Trophoblast cell (in vitro differentiated cells and primary cell): Measurements from ENCODE around the gene CORO2A.

Experiments used
- DNase-seq, 2 donors: peaks; one replicate each; pipeline ENCODE4 v3.0.0-alpha.2; 2016
- H2AFZ ChIP-seq: 2 replicates; pipeline ENCODE4 v1.6.1; 2013; ENCODE audit warnings: low read length, moderate library complexity, mild to moderate bottlenecking; ENCODE audit not compliant: insufficient read depth, poor library complexity
- H2AK5ac ChIP-seq: 2 replicates; pipeline ENCODE4 v1.6.1; 2013; ENCODE audit warnings: mild to moderate bottlenecking, low read length
- H2BK120ac ChIP-seq: 2 replicates; pipeline ENCODE4 v1.6.1; 2013; ENCODE audit warnings: low read length, mild to moderate bottlenecking, moderate library complexity; ENCODE audit not compliant: insufficient read depth, poor library complexity
- H2BK12ac ChIP-seq: 2 replicates; pipeline ENCODE4 v1.6.1; 2013; ENCODE audit warnings: mild to moderate bottlenecking, low read length, moderate library complexity
- H2BK5ac ChIP-seq: 2 replicates; pipeline ENCODE4 v1.6.1; 2013; ENCODE audit warnings: low read length, low read depth, moderate library complexity, mild to moderate bottlenecking; ENCODE audit not compliant: poor library complexity
- H3K14ac ChIP-seq: 2 replicates; pipeline ENCODE4 v1.6.1; 2013; ENCODE audit warnings: mild to moderate bottlenecking, low read length
- H3K18ac ChIP-seq: 2 replicates; pipeline ENCODE4 v1.6.1; 2013; ENCODE audit warnings: mild to moderate bottlenecking, low read length
- H3K23ac ChIP-seq: 2 replicates; pipeline ENCODE4 v1.6.1; 2013; ENCODE audit warnings: low read length
- H3K27ac ChIP-seq: 2 replicates; pipeline ENCODE4 v1.5.1; 2013; ENCODE audit warnings: low read depth, mild to moderate bottlenecking, inconsistent platforms, low read length, moderate library complexity
- H3K27me3 ChIP-seq: 2 replicates; pipeline ENCODE4 v1.6.1; 2013; ENCODE audit warnings: inconsistent platforms, mild to moderate bottlenecking, low read length, moderate library complexity; ENCODE audit not compliant: insufficient read depth
- H3K36me3 ChIP-seq, 2 experiments: 1 replicate in 1 of 2; 2 replicates in 1 of 2; pipeline ENCODE4 v1.6.1; 2013; ENCODE audit warnings: low read length in 2 of 2, mild to moderate bottlenecking in 2 of 2, moderate library complexity in 1 of 2; ENCODE audit not compliant: insufficient read depth in 2 of 2, control insufficient read depth in 1 of 2
- H3K4ac ChIP-seq: 2 replicates; pipeline ENCODE4 v1.6.1; 2013; ENCODE audit warnings: low read depth, mild to moderate bottlenecking, low read length, moderate library complexity
- H3K4me1 ChIP-seq, 2 experiments: 1 replicate in 1 of 2; 2 replicates in 1 of 2; pipeline ENCODE4 v1.6.1; 2013; ENCODE audit warnings: low read length in 2 of 2, mild to moderate bottlenecking in 2 of 2, moderate library complexity in 1 of 2; ENCODE audit not compliant: insufficient read depth in 2 of 2, control insufficient read depth in 1 of 2
- H3K4me2 ChIP-seq: 2 replicates; pipeline ENCODE4 v1.6.1; 2013; ENCODE audit warnings: inconsistent platforms, mild to moderate bottlenecking, low read length, moderate library complexity
- H3K4me3 ChIP-seq: 2 replicates; pipeline ENCODE4 v1.5.1; 2013; ENCODE audit warnings: mild to moderate bottlenecking, low read depth, low read length, inconsistent platforms
- H3K79me1 ChIP-seq: one replicate; pipeline ENCODE4 v1.6.1; 2013; ENCODE audit warnings: low read length
- H3K79me2 ChIP-seq: 2 replicates; pipeline ENCODE4 v1.6.1; 2013; ENCODE audit warnings: low read length, mild to moderate bottlenecking; ENCODE audit not compliant: control insufficient read depth, insufficient read depth, poor library complexity
- H3K9ac ChIP-seq: 2 replicates; pipeline ENCODE4 v1.6.1; 2013; ENCODE audit warnings: mild to moderate bottlenecking, low read length
- H3K9me3 ChIP-seq: 2 replicates; pipeline ENCODE4 v1.6.1; 2013; ENCODE audit warnings: low read depth, mild to moderate bottlenecking, control low read depth, inconsistent platforms, low read length; ENCODE audit not compliant: insufficient read depth
- H4K12ac ChIP-seq: 2 replicates; pipeline ENCODE4 v1.6.1; 2013; ENCODE audit warnings: low read depth, mild to moderate bottlenecking, low read length, moderate library complexity
- H4K8ac ChIP-seq: 2 replicates; pipeline ENCODE4 v1.6.1; 2013; ENCODE audit warnings: low read depth, mild to moderate bottlenecking, low read length, moderate library complexity
- H4K91ac ChIP-seq: one replicate; pipeline ENCODE4 v1.6.1; 2013; ENCODE audit warnings: low read depth, mild to moderate bottlenecking, low read length, moderate library complexity
- WGBS: extraction: QIAGEN DNeasy Blood & Tissue Kit; methylation state at CpG from one replicate; pipeline ENCODE4 v1.1.7; 2013; ENCODE audit warnings: missing lambda C conversion rate; ENCODE audit not compliant: insufficient read length, insufficient coverage; ENCODE audit errors: extremely low coverage; 5-methylcytosine and 5-hydroxymethylcytosine counted together

CORO2A gene

GRCh38 chr9:98159301-98159700 is 33.1 kb downstream of the CORO2A start:
- no peak overlapping the region for H3K9ac ChIP-seq
- H3K14ac ChIP-seq, result no peak overlapping the region
- no peak overlapping the region for H2BK120ac ChIP-seq
- no peak overlapping the region for H3K27ac ChIP-seq
- H2AFZ ChIP-seq, result no peak overlapping the region
- H3K4ac ChIP-seq, result peak overlapping the region; percentile 55
- no peak overlapping the region for H2AK5ac ChIP-seq
- H2BK5ac ChIP-seq, result no peak overlapping the region
- H3K4me3 ChIP-seq, result no peak overlapping the region
- peaks cover 5 to 18% of the 10 kb centered on the region in 2 experiments for H3K36me3 ChIP-seq
- no peak overlapping the region for H4K8ac ChIP-seq
- DNase-seq, result peak; percentile 73 to 91
- H2BK12ac ChIP-seq, result peak overlapping the region; percentile 25
- H3K18ac ChIP-seq, result peak overlapping the region; percentile 42
- no peaks in the 10 kb centered on the region for H3K27me3 ChIP-seq
- H3K4me2 ChIP-seq, result no peak overlapping the region
- peaks cover 2% of the 10 kb centered on the region for H3K79me2 ChIP-seq
- no CpG with 5 or more reads among the region's 5 CpGs for WGBS
- H3K9me3 ChIP-seq, result no peaks in the 10 kb centered on the region
- H3K4me1 ChIP-seq, result peaks cover 3 to 5% of the 10 kb centered on the region in 2 experiments
- H3K79me1 ChIP-seq, result no peaks in the 10 kb centered on the region
- H4K12ac ChIP-seq, result no peak overlapping the region
- H3K23ac ChIP-seq, result no peak overlapping the region
- H4K91ac ChIP-seq, result no peak overlapping the region

- Histone ChIP-seq H3K18ac (no peak overlapping the region), H2AFZ (no peak overlapping the region), H3K9ac (no peak overlapping the region), H2BK5ac (no peak overlapping the region), H4K8ac (no peak overlapping the region), H2AK5ac (no peak overlapping the region), H3K4me3 (no peak overlapping the region), H2BK12ac (no peak overlapping the region), H3K4ac (no peak overlapping the region), H3K4me1 (peaks cover 3 to 5% of the 10 kb centered on the region in 2 experiments), H3K27ac (no peak overlapping the region), H3K36me3 (peaks cover 5 to 21% of the 10 kb centered on the region in 2 experiments), H3K27me3 (no peaks in the 10 kb centered on the region), H4K12ac (no peak overlapping the region), H3K79me2 (peaks cover 2% of the 10 kb centered on the region), H4K91ac (no peak overlapping the region), H3K14ac (no peak overlapping the region), H3K9me3 (no peaks in the 10 kb centered on the region), H3K23ac (no peak overlapping the region), H3K79me1 (no peaks in the 10 kb centered on the region), H2BK120ac (no peak overlapping the region), H3K4me2 (no peak overlapping the region)
- WGBS, result no CpG with 5 or more reads among the region's 4 CpGs
- no peak for DNase-seq
These were observed 34.2 kb downstream of the CORO2A start for GRCh38 chr9:98158071-98158831.

- Histone ChIP-seq H3K27ac (no peak overlapping the region), H3K27me3 (no peaks in the 10 kb centered on the region), H2AFZ (no peak overlapping the region), H2BK120ac (no peak overlapping the region), H3K18ac (no peak overlapping the region), H3K9me3 (no peaks in the 10 kb centered on the region), H3K9ac (no peak overlapping the region), H3K23ac (no peak overlapping the region), H3K36me3 (peaks cover 6 to 19% of the 10 kb centered on the region in 2 experiments), H3K4ac (no peak overlapping the region), H4K8ac (no peak overlapping the region), H3K4me2 (no peak overlapping the region), H2AK5ac (no peak overlapping the region), H4K12ac (no peak overlapping the region), H3K79me2 (peaks cover 2% of the 10 kb centered on the region), H2BK5ac (no peak overlapping the region), H2BK12ac (no peak overlapping the region), H4K91ac (no peak overlapping the region), H3K4me3 (no peak overlapping the region), H3K14ac (no peak overlapping the region), H3K79me1 (no peaks in the 10 kb centered on the region), H3K4me1 (peaks cover 3 to 5% of the 10 kb centered on the region in 2 experiments)
- DNase-seq, result no peak
- no CpG with 5 or more reads among the region's 10 CpGs for WGBS
These were observed 35.1 kb downstream of the CORO2A start for GRCh38 chr9:98157372-98157771.

- no peak overlapping the region for H3K4me2 ChIP-seq
- no peak overlapping the region for H4K8ac ChIP-seq
- no peak overlapping the region for H3K27ac ChIP-seq
- no CpG with 5 or more reads among the region's 2 CpGs for WGBS
- H3K14ac ChIP-seq, result no peak overlapping the region
- no peak overlapping the region for H3K9ac ChIP-seq
- no peaks in the 10 kb centered on the region for H3K79me1 ChIP-seq
- H2AK5ac ChIP-seq, result no peak overlapping the region
- H4K12ac ChIP-seq, result no peak overlapping the region
- no peak overlapping the region for H2AFZ ChIP-seq
- H2BK120ac ChIP-seq, result no peak overlapping the region
- H3K27me3 ChIP-seq, result no peaks in the 10 kb centered on the region
- H2BK12ac ChIP-seq, result no peak overlapping the region
- H3K4ac ChIP-seq, result no peak overlapping the region
- H3K4me1 ChIP-seq, result peaks cover 3 to 10% of the 10 kb centered on the region in 2 experiments
- H3K79me2 ChIP-seq, result peaks cover 2% of the 10 kb centered on the region
- peak in 1 of 2 donors; percentile 75 for DNase-seq
- H2BK5ac ChIP-seq, result no peak overlapping the region
- H3K23ac ChIP-seq, result no peak overlapping the region
- no peak overlapping the region for H3K18ac ChIP-seq
- peaks cover 10 to 20% of the 10 kb centered on the region in 2 experiments for H3K36me3 ChIP-seq
- no peak overlapping the region for H3K4me3 ChIP-seq
- no peak overlapping the region for H4K91ac ChIP-seq
- H3K9me3 ChIP-seq, result no peaks in the 10 kb centered on the region
These were observed 37.8 kb downstream of the CORO2A start for GRCh38 chr9:98154678-98155077.
